H1 (cell line): ENCODE data around the gene SLC35G4. TPM values are rescaled to one million over a fixed set of nuclear protein-coding genes. Genes with fewer than 3 reads are reported as not detected.
A peak's percentile ranks its signal among the peaks of the same experiment; 100 is the strongest.

Source experiments
- CTCF ChIA-PET: fragments of 300-600 bp; sonication (Branson Sonifier 250); formaldehyde crosslinking; loops from one replicate; lab custom pipeline; 2021; ENCODE audit not compliant: partially characterized antibody; lab: Charles Lee
- POLR2A ChIA-PET: fragments of 300-600 bp; sonication (Branson Sonifier 250); formaldehyde crosslinking; loops from one replicate; lab custom pipeline; 2021; ENCODE audit warnings: inconsistent platforms; ENCODE audit not compliant: partially characterized antibody; lab: Charles Lee
- DNase-seq, 2 experiments: peaks; one replicate each; pipeline versions ENCODE4 v3.0.0 to v3.0.0-alpha.2; 2010 to 2022; ENCODE audit warnings: low spot score in 2 of 2, low read depth in 1 of 2, mixed read lengths in 1 of 2
- FAIRE-seq: peaks from 2 replicates; lab custom pipeline; 2011; peaks lifted over from hg19 to GRCh38; lab: Jason Lieb, UNC
- H2AFZ ChIP-seq: 2 replicates; pipeline ENCODE4 v1.8.1; 2012; ENCODE audit warnings: low read length, inconsistent platforms
- H2AK5ac ChIP-seq: 2 replicates; pipeline ENCODE4 v1.6.1; 2013; ENCODE audit warnings: low read depth, low read length
- H2BK120ac ChIP-seq: replicated peaks from 2 replicates; pipeline ENCODE3; 2013; ENCODE audit warnings: low read depth, low read length, inconsistent platforms
- H2BK12ac ChIP-seq: 2 replicates; pipeline ENCODE4 v1.6.1; 2013; ENCODE audit warnings: low read depth, low read length
- H2BK15ac ChIP-seq: 2 replicates; pipeline ENCODE4 v1.6.1; 2013; ENCODE audit warnings: low read length
- H2BK20ac ChIP-seq: 2 replicates; pipeline ENCODE4 v1.6.1; 2013; ENCODE audit warnings: low read length
- H2BK5ac ChIP-seq: 2 replicates; pipeline ENCODE4 v1.6.1; 2013; ENCODE audit warnings: low read depth, low read length
- H3K14ac ChIP-seq: 2 replicates; pipeline ENCODE4 v1.6.1; 2013; ENCODE audit warnings: inconsistent platforms; ENCODE audit not compliant: insufficient read length
- H3K18ac ChIP-seq: 2 replicates; pipeline ENCODE4 v1.6.1; 2013; ENCODE audit warnings: low read length; ENCODE audit errors: extremely low read depth
- H3K23ac ChIP-seq: 2 replicates; pipeline ENCODE4 v1.6.1; 2013; ENCODE audit warnings: inconsistent platforms; ENCODE audit not compliant: insufficient read length
- H3K23me2 ChIP-seq: 2 replicates; pipeline ENCODE4 v1.6.1; 2013; ENCODE audit warnings: low read depth, low read length
- H3K27ac ChIP-seq: 2 replicates; pipeline ENCODE4 v1.6.1; 2011; ENCODE audit warnings: low read depth, low read length, inconsistent platforms
- H3K27me3 ChIP-seq, 4 experiments: replicated peaks in 1 of 4; 1 replicate in 1 of 4; 2 replicates in 3 of 4; pipeline versions ENCODE4 v1.6.1 to v1.8.1; 2011 to 2013; ENCODE audit warnings: low read length in 3 of 4, mild to moderate bottlenecking in 3 of 4, inconsistent platforms in 2 of 4, mixed read lengths in 2 of 4, moderate library complexity in 1 of 4; ENCODE audit not compliant: control insufficient read depth in 3 of 4, insufficient read depth in 3 of 4; ENCODE audit errors: extremely low read depth in 1 of 4
- H3K36me3 ChIP-seq, 4 experiments: 2 replicates each; pipeline versions ENCODE4 v1.6.1 to v1.8.1; 2011 to 2013; ENCODE audit warnings: mild to moderate bottlenecking in 4 of 4, low read length in 3 of 4, moderate library complexity in 2 of 4, control low read depth in 1 of 4, inconsistent platforms in 1 of 4; ENCODE audit not compliant: insufficient read depth in 4 of 4, control insufficient read depth in 2 of 4
- H3K4ac ChIP-seq: replicated peaks from 2 replicates; pipeline ENCODE3; 2013; ENCODE audit warnings: low read length, low read depth, mixed read lengths, inconsistent platforms; ENCODE audit not compliant: insufficient read length
- H3K4me1 ChIP-seq, 4 experiments: replicated peaks in 1 of 4; 1 replicate in 1 of 4; 2 replicates in 3 of 4; pipeline versions ENCODE4 v1.6.1 to v1.8.1; 2011 to 2013; ENCODE audit warnings: low read length in 3 of 4, inconsistent platforms in 2 of 4, mixed read lengths in 1 of 4; ENCODE audit not compliant: insufficient read depth in 4 of 4, control insufficient read depth in 3 of 4
- H3K4me2 ChIP-seq, 2 experiments: 2 replicates each; pipeline versions ENCODE4 v1.6.1 to v1.8.1; 2011 to 2013; ENCODE audit warnings: low read depth in 2 of 2, low read length in 2 of 2, control low read depth in 1 of 2, inconsistent platforms in 1 of 2, mild to moderate bottlenecking in 1 of 2; ENCODE audit not compliant: insufficient read depth in 1 of 2
- H3K4me3 ChIP-seq, 4 experiments: fragments of 200-600, 300-600 bp in 1 of 4; sonication (generic), shearing (Covaris generic), sonication (Bioruptor Twin) in 1 of 4; 2 replicates each; pipeline versions ENCODE4 v1.5.1 to v1.8.1; 2011 to 2016; ENCODE audit warnings: low read length in 4 of 4, low read depth in 3 of 4, control low read depth in 2 of 4, inconsistent platforms in 2 of 4, mild to moderate bottlenecking in 2 of 4, mixed read lengths in 1 of 4, moderate library complexity in 1 of 4; ENCODE audit not compliant: insufficient read depth in 2 of 4; ENCODE audit errors: extremely low read depth in 1 of 4
- H3K56ac ChIP-seq: replicated peaks from 2 replicates; pipeline ENCODE3; 2013; ENCODE audit warnings: low read depth, mild to moderate bottlenecking, mixed read lengths, low read length, inconsistent platforms; ENCODE audit not compliant: insufficient read length
- H3K79me1 ChIP-seq: 2 replicates; pipeline ENCODE4 v1.6.1; 2013; ENCODE audit warnings: low read depth, low read length, control low read depth
- H3K79me2 ChIP-seq, 2 experiments: 2 replicates each; pipeline versions ENCODE4 v1.6.1 to v1.8.1; 2012 to 2013; ENCODE audit warnings: low read length in 2 of 2, mild to moderate bottlenecking in 2 of 2, inconsistent platforms in 1 of 2; ENCODE audit not compliant: insufficient read depth in 2 of 2, control insufficient read depth in 1 of 2
- H3K9ac ChIP-seq, 4 experiments: replicated peaks in 1 of 4; 1 replicate in 1 of 4; 2 replicates in 3 of 4; pipeline versions ENCODE4 v1.6.1 to v1.8.1; 2011 to 2013; ENCODE audit warnings: low read depth in 3 of 4, low read length in 3 of 4, control low read depth in 2 of 4, mild to moderate bottlenecking in 2 of 4, moderate library complexity in 2 of 4, inconsistent platforms in 1 of 4; ENCODE audit errors: extremely low read depth in 1 of 4
- H3K9me3 ChIP-seq, 2 experiments: 2 replicates each; pipeline versions ENCODE4 v1.6.1 to v1.8.1; 2012 to 2013; ENCODE audit warnings: mild to moderate bottlenecking in 2 of 2, moderate library complexity in 2 of 2, control low read depth in 1 of 2, inconsistent platforms in 1 of 2, low read depth in 1 of 2, low read length in 1 of 2, mixed read lengths in 1 of 2; ENCODE audit not compliant: insufficient read depth in 2 of 2
- H4K20me1 ChIP-seq, 2 experiments: replicated peaks in 1 of 2; 2 replicates each; pipeline versions ENCODE3 to v1.8.1; 2011 to 2013; ENCODE audit warnings: inconsistent platforms in 2 of 2, low read length in 2 of 2, mild to moderate bottlenecking in 1 of 2; ENCODE audit not compliant: insufficient read depth in 2 of 2, control insufficient read depth in 1 of 2
- H4K5ac ChIP-seq: 2 replicates; pipeline ENCODE4 v1.6.1; 2013; ENCODE audit warnings: low read length, low read depth, mixed read lengths, inconsistent platforms; ENCODE audit not compliant: insufficient read length
- H4K8ac ChIP-seq: 2 replicates; pipeline ENCODE4 v1.8.0; 2013; ENCODE audit warnings: mild to moderate bottlenecking, moderate library complexity, low read length, inconsistent platforms; ENCODE audit not compliant: insufficient read depth; ENCODE audit errors: extremely low read depth
- H4K91ac ChIP-seq: replicated peaks from 2 replicates; pipeline ENCODE3; 2013; ENCODE audit warnings: low read length, mixed read lengths, inconsistent platforms; ENCODE audit not compliant: insufficient read length
- BACH1 ChIP-seq: IDR thresholded peaks from 2 replicates; pipeline ENCODE4 v1.6.1; 2012; ENCODE audit warnings: low read length, improper control_type of control experiment
- MAFK ChIP-seq: IDR thresholded peaks from 2 replicates; pipeline ENCODE4 v1.6.1; 2012; ENCODE audit warnings: low read depth, mild to moderate bottlenecking, improper control_type of control experiment, low read length
- NRF1 ChIP-seq: IDR thresholded peaks from 2 replicates; pipeline ENCODE4 v1.6.1; 2011; ENCODE audit warnings: mild to moderate bottlenecking, low read depth, low read length, improper control_type of control experiment
- WGBS, 2 experiments: shearing (Covaris generic) in 1 of 2; methylation state at CpG; one replicate each; pipeline versions ENCODE4 v1.1.6 to v1.1.7; 2013 to 2015; ENCODE audit warnings: low lambda C conversion rate in 2 of 2, mixed read lengths in 2 of 2, inconsistent platforms in 1 of 2, low coverage in 1 of 2, missing lambda C conversion rate in 1 of 2; ENCODE audit not compliant: insufficient replicate concordance in 2 of 2, insufficient coverage in 1 of 2, insufficient read length in 1 of 2; ENCODE audit errors: extremely low coverage in 1 of 2, missing lambda C conversion rate in 1 of 2; 5-methylcytosine and 5-hydroxymethylcytosine counted together
- polyA plus RNA-seq, 7 experiments: library from polyadenylated mRNA; depleted of rRNA in 3 of 7; stranded (reverse) in 5 of 7; unstranded in 2 of 7; fragments of >200 nt in 5 of 7; fragments of 200-250 nt in 2 of 7; gene quantifications; 1 replicate in 5 of 7; 2 replicates in 1 of 7; 4 replicates in 1 of 7; pipeline versions ENCODE4 v1.2.1 to v1.2.3, GENCODE V29; 2011 to 2013; ENCODE audit warnings: missing spikeins in 2 of 7, mixed read lengths in 2 of 7
- total RNA-seq: library from RNA; stranded (reverse); fragmentation: NEBNext Ultra II Directional; extraction: Animal tissue kit (Norgen Biotek cat#: 25700); gene quantifications from 2 replicates; pipeline ENCODE4 v1.2.1, GENCODE V29; 2021

The SLC35G4 gene
- total and polyA plus RNA-seq, 2 of the 8 experiments (the other 6 are each of a cell fraction or from before 2014, with no cell fraction given) = not detected

GRCh38 chr18:11607906-11608305 is 1.5 kb upstream of the SLC35G4 start:
- FAIRE-seq = no peak
- DNase-seq = no peak
- Histone ChIP-seq H3K27me3 (no peaks in the 10 kb centered on the region), H3K18ac (no peak overlapping the region), H4K20me1 (no peaks in the 10 kb centered on the region), H2BK15ac (no peak overlapping the region), H3K56ac (no peak overlapping the region), H2AFZ (no peak overlapping the region), H2BK120ac (no peak overlapping the region), H4K5ac (no peak overlapping the region), H3K23ac (no peak overlapping the region), H3K23me2 (no peaks in the 10 kb centered on the region), H3K14ac (no peak overlapping the region), H4K8ac (no peak overlapping the region), H3K4ac (no peak overlapping the region), H3K36me3 (no peaks in the 10 kb centered on the region), H2BK5ac (no peak overlapping the region), H3K4me1 (no peaks in the 10 kb centered on the region), H3K4me3 (no peak overlapping the region), H2BK20ac (no peak overlapping the region), H3K79me2 (no peaks in the 10 kb centered on the region), H3K9me3 (peaks cover 0 to under 1% of the 10 kb centered on the region in 2 experiments; a peak in 1 of 4 replicates), H3K79me1 (no peaks in the 10 kb centered on the region), H2AK5ac (no peak overlapping the region), H4K91ac (no peak overlapping the region), H2BK12ac (no peak overlapping the region), H3K9ac (no peak overlapping the region), H3K27ac (no peak overlapping the region), H3K4me2 (no peak overlapping the region)
- ChIA-PET POLR2A (no interaction called here), CTCF (no interaction called here)
- TF ChIP-seq NRF1 (no peak), BACH1 (peak; percentile 59; the same call in 1 of the 2 replicates), MAFK (peak; percentile 92)
- WGBS, 2 experiments = 44% methylated on average over 2 of the region's 2 CpGs; no CpG with 5 or more reads in 1 of the 2 experiments
